ENCODE measurements around the gene XCR1.

The XCR1 gene

GRCh38 chr3:45987368-45988291 lies 39.7 kb downstream of the XCR1 start:
- no peak overlapping the region for H2AFZ ChIP-seq (ENCODE audit: low read depth, low read length)
- H3K27me3 ChIP-seq (ENCODE audit: control insufficient read depth in 1 of 2, insufficient read depth in 1 of 2, low read length in 2 of 2): no peaks in the 10 kb centered on the region
- H3K36me3 ChIP-seq (ENCODE audit: control insufficient read depth in 1 of 2, insufficient read depth in 2 of 2, low read depth in 1 of 2, low read length in 2 of 2): peaks cover 16 to 17% of the 10 kb centered on the region in 2 experiments
- H4K91ac ChIP-seq (ENCODE audit: low read length): no peak overlapping the region
- H3K23ac ChIP-seq (ENCODE audit: low read length in 2 of 2): no peak overlapping the region
- no peak overlapping the region for H3K4me2 ChIP-seq (ENCODE audit: low read length, poor library complexity, severe bottlenecking)
- H4K8ac ChIP-seq (ENCODE audit: low read length): peak overlapping the region; percentile 31
- H3K9me3 ChIP-seq (ENCODE audit: control insufficient read depth, low read length): no peaks in the 10 kb centered on the region
- H3K18ac ChIP-seq (ENCODE audit: low read depth in 1 of 2, low read length in 2 of 2): peak overlapping the region; percentile 31 to 38
- H2BK5ac ChIP-seq (ENCODE audit: low read depth, low read length, poor library complexity, severe bottlenecking): no peak overlapping the region
- H3K79me1 ChIP-seq (replicated peaks; ENCODE audit: low read length, poor library complexity, severe bottlenecking): peaks cover 43% of the 10 kb centered on the region
- no peak overlapping the region for H2BK15ac ChIP-seq (ENCODE audit: low read depth, poor library complexity, severe bottlenecking)
- H3K4me1 ChIP-seq (ENCODE audit: control insufficient read depth, insufficient read depth, low read depth, low read length): peaks cover 11% of the 10 kb centered on the region
- H2BK120ac ChIP-seq (ENCODE audit: low read depth, low read length): no peak overlapping the region
- H2BK12ac ChIP-seq (ENCODE audit: low read length in 2 of 2): peak overlapping the region; percentile 17 to 29
- peak overlapping the region in 1 of 2 experiments; percentile 6 for H3K14ac ChIP-seq (ENCODE audit: low read length in 2 of 2)
- peak overlapping the region; percentile 75 for H3K9ac ChIP-seq (ENCODE audit: low read length)
- WGBS: 77% methylated on average over 8 of the region's 8 CpGs
- H2AK5ac ChIP-seq (ENCODE audit: low read length, severe bottlenecking): peak overlapping the region; percentile 27
- no peak overlapping the region for H3K27ac ChIP-seq (ENCODE audit: low read length, poor library complexity, severe bottlenecking)
- peak overlapping the region in 1 of 2 experiments; percentile 5 for H3K4me3 ChIP-seq (ENCODE audit: insufficient read depth in 1 of 2, low read depth in 1 of 2, low read length in 2 of 2)
- peak overlapping the region; percentile 39 to 61 for H3K4ac ChIP-seq (ENCODE audit: low read depth in 1 of 2, low read length in 2 of 2)
- DNase-seq: peak; percentile 43

GRCh38 chr3:45986303-45986982 lies 40.8 kb downstream of the XCR1 start:
- Histone ChIP-seq H2BK5ac (ENCODE audit: low read depth, low read length, poor library complexity, severe bottlenecking) (peak overlapping the region; percentile 69), H2BK12ac (ENCODE audit: low read length in 2 of 2) (peak overlapping the region; percentile 88 to 96), H3K4ac (ENCODE audit: low read depth in 1 of 2, low read length in 2 of 2) (peak overlapping the region; percentile 29 to 92), H3K9ac (ENCODE audit: low read length) (peak overlapping the region; percentile 75), H2AK5ac (ENCODE audit: low read length, severe bottlenecking) (no peak overlapping the region), H3K4me1 (ENCODE audit: control insufficient read depth, insufficient read depth, low read depth, low read length) (peaks cover 11% of the 10 kb centered on the region), H2AFZ (ENCODE audit: low read depth, low read length) (no peak overlapping the region), H3K9me3 (ENCODE audit: control insufficient read depth, low read length) (no peaks in the 10 kb centered on the region), H3K79me1 (replicated peaks; ENCODE audit: low read length, poor library complexity, severe bottlenecking) (peaks cover 35% of the 10 kb centered on the region), H3K27me3 (ENCODE audit: control insufficient read depth in 1 of 2, insufficient read depth in 1 of 2, low read length in 2 of 2) (no peaks in the 10 kb centered on the region), H2BK120ac (ENCODE audit: low read depth, low read length) (peak overlapping the region; percentile 65), H3K14ac (ENCODE audit: low read length in 2 of 2) (peak overlapping the region in 1 of 2 experiments; percentile 70), H4K91ac (ENCODE audit: low read length) (peak overlapping the region; percentile 71), H3K36me3 (ENCODE audit: control insufficient read depth in 1 of 2, insufficient read depth in 2 of 2, low read depth in 1 of 2, low read length in 2 of 2) (peaks cover 15 to 28% of the 10 kb centered on the region in 2 experiments), H2BK15ac (ENCODE audit: low read depth, poor library complexity, severe bottlenecking) (no peak overlapping the region), H3K4me2 (ENCODE audit: low read length, poor library complexity, severe bottlenecking) (peak overlapping the region; percentile 8), H3K4me3 (ENCODE audit: insufficient read depth in 1 of 2, low read depth in 1 of 2, low read length in 2 of 2) (peak overlapping the region in 1 of 2 experiments; percentile 25), H3K27ac (ENCODE audit: low read length, poor library complexity, severe bottlenecking) (peak overlapping the region; percentile 62), H3K23ac (ENCODE audit: low read length in 2 of 2) (no peak overlapping the region), H4K8ac (ENCODE audit: low read length) (peak overlapping the region; percentile 41), H3K18ac (ENCODE audit: low read depth in 1 of 2, low read length in 2 of 2) (peak overlapping the region; percentile 73 to 91)
- 44% methylated on average over 5 of the region's 5 CpGs for WGBS
- DNase-seq: peak; percentile 91

- no peaks in the 10 kb centered on the region for H3K27me3 ChIP-seq (ENCODE audit: control insufficient read depth in 1 of 2, insufficient read depth in 1 of 2, low read length in 2 of 2)
- no peak overlapping the region for H4K91ac ChIP-seq (ENCODE audit: low read length)
- H2BK12ac ChIP-seq (ENCODE audit: low read length in 2 of 2): peak overlapping the region in 1 of 2 experiments; percentile 51
- peak overlapping the region in 1 of 2 experiments; percentile 25 for H3K4me3 ChIP-seq (ENCODE audit: insufficient read depth in 1 of 2, low read depth in 1 of 2, low read length in 2 of 2)
- no peaks in the 10 kb centered on the region for H3K9me3 ChIP-seq (ENCODE audit: control insufficient read depth, low read length)
- no peak overlapping the region for H2BK120ac ChIP-seq (ENCODE audit: low read depth, low read length)
- H2AK5ac ChIP-seq (ENCODE audit: low read length, severe bottlenecking): no peak overlapping the region
- H4K8ac ChIP-seq (ENCODE audit: low read length): no peak overlapping the region
- peak overlapping the region in 1 of 2 experiments; percentile 60 for H3K4ac ChIP-seq (ENCODE audit: low read depth in 1 of 2, low read length in 2 of 2)
- peak overlapping the region; percentile 2 to 74 for H3K18ac ChIP-seq (ENCODE audit: low read depth in 1 of 2, low read length in 2 of 2)
- peaks cover 11% of the 10 kb centered on the region for H3K4me1 ChIP-seq (ENCODE audit: control insufficient read depth, insufficient read depth, low read depth, low read length)
- no peak overlapping the region for H3K14ac ChIP-seq (ENCODE audit: low read length in 2 of 2)
- H2BK5ac ChIP-seq (ENCODE audit: low read depth, low read length, poor library complexity, severe bottlenecking): no peak overlapping the region
- peaks cover 32% of the 10 kb centered on the region for H3K79me1 ChIP-seq (replicated peaks; ENCODE audit: low read length, poor library complexity, severe bottlenecking)
- H2BK15ac ChIP-seq (ENCODE audit: low read depth, poor library complexity, severe bottlenecking): no peak overlapping the region
- peaks cover 13 to 32% of the 10 kb centered on the region in 2 experiments for H3K36me3 ChIP-seq (ENCODE audit: control insufficient read depth in 1 of 2, insufficient read depth in 2 of 2, low read depth in 1 of 2, low read length in 2 of 2)
- H3K4me2 ChIP-seq (ENCODE audit: low read length, poor library complexity, severe bottlenecking): no peak overlapping the region
- H3K23ac ChIP-seq (ENCODE audit: low read length in 2 of 2): no peak overlapping the region
- no peak overlapping the region for H2AFZ ChIP-seq (ENCODE audit: low read depth, low read length)
- WGBS: 96% methylated on average over 13 of the region's 13 CpGs
- no peak for DNase-seq
- peak overlapping the region; percentile 75 for H3K9ac ChIP-seq (ENCODE audit: low read length)
- no peak overlapping the region for H3K27ac ChIP-seq (ENCODE audit: low read length, poor library complexity, severe bottlenecking)
Measured at GRCh38 chr3:45985532-45986302, 41.6 kb downstream of the XCR1 start.
